ENCODE measurements around the gene NUAK1. TPM values are rescaled to one million over a fixed set of nuclear protein-coding genes. Genes with fewer than 3 reads are reported as not detected.

NUAK1 gene
- total RNA-seq, 1 experiment from 2014 or later: 7.4 TPM

DNA sequence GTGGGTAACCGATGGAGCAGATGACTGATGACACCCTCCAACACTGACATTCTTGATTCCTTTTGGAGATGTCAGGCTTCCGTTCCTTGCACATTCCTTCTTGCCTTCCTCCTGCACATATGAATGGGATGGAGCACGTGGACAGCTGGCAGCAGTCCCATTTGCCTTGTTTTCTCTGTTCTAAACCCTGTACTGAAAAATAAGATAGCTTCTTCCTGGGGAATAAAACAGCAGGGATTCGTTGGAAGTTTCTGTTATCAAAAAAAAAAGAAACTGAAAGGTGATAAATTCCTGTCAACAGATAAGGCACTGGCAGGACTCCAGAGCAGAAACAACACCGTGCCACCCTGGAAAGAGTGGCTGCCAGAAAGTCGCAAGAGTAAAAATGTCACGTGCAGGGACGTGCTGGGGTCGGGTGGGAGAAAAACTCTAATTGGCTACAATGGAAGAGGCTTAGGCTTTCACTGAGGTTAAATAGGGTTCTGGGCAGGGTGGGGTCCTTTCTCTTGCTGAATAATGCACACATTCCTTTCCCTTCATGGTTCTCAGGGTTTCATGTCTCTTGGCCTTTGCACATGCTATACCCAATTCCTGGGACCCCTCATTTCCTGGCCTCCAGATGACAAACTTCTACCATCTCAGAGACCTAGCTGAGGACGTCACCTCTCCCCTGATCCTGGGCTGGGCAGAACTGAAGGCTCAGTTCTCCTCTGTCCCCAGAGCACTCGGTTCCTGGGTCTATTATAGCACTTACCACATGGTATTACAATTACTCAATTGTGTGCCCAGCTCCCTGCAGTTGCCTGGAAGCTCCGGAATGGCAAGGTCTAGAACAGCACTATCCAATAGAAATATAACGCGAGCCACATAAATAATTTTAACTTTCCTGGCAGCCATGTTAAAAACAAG, 7.0 kb upstream of the NUAK1 start:
- Histone ChIP-seq H3K9me2 (ENCODE audit: insufficient read depth) (no peaks in the 10 kb centered on the region), H3K27me3 (ENCODE audit: insufficient read depth, low read length) (no peaks in the 10 kb centered on the region), H3K4me3 (replicated peaks in 1 of 2; ENCODE audit: low read depth in 1 of 2, low read length in 2 of 2) (no peak overlapping the region), H3K36me3 (ENCODE audit: control insufficient read depth in 1 of 2, insufficient read depth in 2 of 2, low read length in 2 of 2) (no peaks in the 10 kb centered on the region), H3K4me2 (ENCODE audit: low read length) (no peak overlapping the region), H4K20me1 (ENCODE audit: insufficient read depth) (no peaks in the 10 kb centered on the region), H3K9ac (ENCODE audit: low read length) (no peak overlapping the region), H2AFZ (ENCODE audit: low read depth, low read length, poor library complexity, severe bottlenecking) (no peak overlapping the region), H3K79me2 (ENCODE audit: insufficient read depth, low read length) (no peaks in the 10 kb centered on the region), H3K4me1 (ENCODE audit: control insufficient read depth in 1 of 2, insufficient read depth in 2 of 2, low read length in 2 of 2) (peaks cover 8 to 12% of the 10 kb centered on the region in 2 experiments; a peak in 3 of 4 replicates), H3K27ac (ENCODE audit: low read depth, low read length) (no peak overlapping the region), H3K9me3 (ENCODE audit: control insufficient read depth in 1 of 2, insufficient read depth in 1 of 2, low read depth in 1 of 2, low read length in 2 of 2) (no peaks in the 10 kb centered on the region)
- RAD21 ChIA-PET (ENCODE audit: low non-redundant PET in 1 of 2, low total read pairs in 2 of 2, uncharacterized antibody in 2 of 2, unreplicated experiment in 2 of 2): no interaction called here
- TF ChIP-seq, protein P1, sequence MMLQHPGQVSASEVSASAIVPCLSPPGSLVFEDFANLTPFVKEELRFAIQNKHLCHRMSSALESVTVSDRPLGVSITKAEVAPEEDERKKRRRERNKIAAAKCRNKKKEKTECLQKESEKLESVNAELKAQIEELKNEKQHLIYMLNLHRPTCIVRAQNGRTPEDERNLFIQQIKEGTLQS (IDR thresholded peaks at IDR 0.05): no peak
- TF ChIP-seq, protein P2, sequence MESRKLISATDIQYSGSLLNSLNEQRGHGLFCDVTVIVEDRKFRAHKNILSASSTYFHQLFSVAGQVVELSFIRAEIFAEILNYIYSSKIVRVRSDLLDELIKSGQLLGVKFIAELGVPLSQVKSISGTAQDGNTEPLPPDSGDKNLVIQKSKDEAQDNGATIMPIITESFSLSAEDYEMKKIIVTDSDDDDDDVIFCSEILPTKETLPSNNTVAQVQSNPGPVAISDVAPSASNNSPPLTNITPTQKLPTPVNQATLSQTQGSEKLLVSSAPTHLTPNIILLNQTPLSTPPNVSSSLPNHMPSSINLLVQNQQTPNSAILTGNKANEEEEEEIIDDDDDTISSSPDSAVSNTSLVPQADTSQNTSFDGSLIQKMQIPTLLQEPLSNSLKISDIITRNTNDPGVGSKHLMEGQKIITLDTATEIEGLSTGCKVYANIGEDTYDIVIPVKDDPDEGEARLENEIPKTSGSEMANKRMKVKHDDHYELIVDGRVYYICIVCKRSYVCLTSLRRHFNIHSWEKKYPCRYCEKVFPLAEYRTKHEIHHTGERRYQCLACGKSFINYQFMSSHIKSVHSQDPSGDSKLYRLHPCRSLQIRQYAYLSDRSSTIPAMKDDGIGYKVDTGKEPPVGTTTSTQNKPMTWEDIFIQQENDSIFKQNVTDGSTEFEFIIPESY (IDR thresholded peaks at IDR 0.05; ENCODE audit: extremely low read depth, insufficient replicate concordance, low read length): no peak
- TF ChIP-seq EGR1 (IDR thresholded peaks at IDR 0.05; ENCODE audit: low read depth): no peak
- TF ChIP-seq ZNF274 (IDR thresholded peaks at IDR 0.05; ENCODE audit: low read depth, low read length): no peak
- TF ChIP-seq, protein P3, sequence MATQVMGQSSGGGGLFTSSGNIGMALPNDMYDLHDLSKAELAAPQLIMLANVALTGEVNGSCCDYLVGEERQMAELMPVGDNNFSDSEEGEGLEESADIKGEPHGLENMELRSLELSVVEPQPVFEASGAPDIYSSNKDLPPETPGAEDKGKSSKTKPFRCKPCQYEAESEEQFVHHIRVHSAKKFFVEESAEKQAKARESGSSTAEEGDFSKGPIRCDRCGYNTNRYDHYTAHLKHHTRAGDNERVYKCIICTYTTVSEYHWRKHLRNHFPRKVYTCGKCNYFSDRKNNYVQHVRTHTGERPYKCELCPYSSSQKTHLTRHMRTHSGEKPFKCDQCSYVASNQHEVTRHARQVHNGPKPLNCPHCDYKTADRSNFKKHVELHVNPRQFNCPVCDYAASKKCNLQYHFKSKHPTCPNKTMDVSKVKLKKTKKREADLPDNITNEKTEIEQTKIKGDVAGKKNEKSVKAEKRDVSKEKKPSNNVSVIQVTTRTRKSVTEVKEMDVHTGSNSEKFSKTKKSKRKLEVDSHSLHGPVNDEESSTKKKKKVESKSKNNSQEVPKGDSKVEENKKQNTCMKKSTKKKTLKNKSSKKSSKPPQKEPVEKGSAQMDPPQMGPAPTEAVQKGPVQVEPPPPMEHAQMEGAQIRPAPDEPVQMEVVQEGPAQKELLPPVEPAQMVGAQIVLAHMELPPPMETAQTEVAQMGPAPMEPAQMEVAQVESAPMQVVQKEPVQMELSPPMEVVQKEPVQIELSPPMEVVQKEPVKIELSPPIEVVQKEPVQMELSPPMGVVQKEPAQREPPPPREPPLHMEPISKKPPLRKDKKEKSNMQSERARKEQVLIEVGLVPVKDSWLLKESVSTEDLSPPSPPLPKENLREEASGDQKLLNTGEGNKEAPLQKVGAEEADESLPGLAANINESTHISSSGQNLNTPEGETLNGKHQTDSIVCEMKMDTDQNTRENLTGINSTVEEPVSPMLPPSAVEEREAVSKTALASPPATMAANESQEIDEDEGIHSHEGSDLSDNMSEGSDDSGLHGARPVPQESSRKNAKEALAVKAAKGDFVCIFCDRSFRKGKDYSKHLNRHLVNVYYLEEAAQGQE (IDR thresholded peaks at IDR 0.05; ENCODE audit: low read depth): no peak
- TF ChIP-seq SRF (IDR thresholded peaks at IDR 0.05; ENCODE audit: low read depth): no peak
- TF ChIP-seq CEBPB (IDR thresholded peaks at IDR 0.05; ENCODE audit: low read depth): no peak
- no peak for TF ChIP-seq ZFX (IDR thresholded peaks at IDR 0.05)
- TF ChIP-seq FOSL1 (IDR thresholded peaks at IDR 0.05; ENCODE audit: low read depth): no peak
- no peak for TF ChIP-seq SP1 (IDR thresholded peaks at IDR 0.05; ENCODE audit: low read depth)
- no peak for TF ChIP-seq TCF7L2 (IDR thresholded peaks at IDR 0.05; ENCODE audit: borderline replicate concordance, extremely low read depth, insufficient read depth, insufficient read length)
- no peak for TF ChIP-seq YY1 (IDR thresholded peaks at IDR 0.05; ENCODE audit: extremely low read depth, insufficient replicate concordance, low read depth, low read length)
- TF ChIP-seq, protein P4, sequence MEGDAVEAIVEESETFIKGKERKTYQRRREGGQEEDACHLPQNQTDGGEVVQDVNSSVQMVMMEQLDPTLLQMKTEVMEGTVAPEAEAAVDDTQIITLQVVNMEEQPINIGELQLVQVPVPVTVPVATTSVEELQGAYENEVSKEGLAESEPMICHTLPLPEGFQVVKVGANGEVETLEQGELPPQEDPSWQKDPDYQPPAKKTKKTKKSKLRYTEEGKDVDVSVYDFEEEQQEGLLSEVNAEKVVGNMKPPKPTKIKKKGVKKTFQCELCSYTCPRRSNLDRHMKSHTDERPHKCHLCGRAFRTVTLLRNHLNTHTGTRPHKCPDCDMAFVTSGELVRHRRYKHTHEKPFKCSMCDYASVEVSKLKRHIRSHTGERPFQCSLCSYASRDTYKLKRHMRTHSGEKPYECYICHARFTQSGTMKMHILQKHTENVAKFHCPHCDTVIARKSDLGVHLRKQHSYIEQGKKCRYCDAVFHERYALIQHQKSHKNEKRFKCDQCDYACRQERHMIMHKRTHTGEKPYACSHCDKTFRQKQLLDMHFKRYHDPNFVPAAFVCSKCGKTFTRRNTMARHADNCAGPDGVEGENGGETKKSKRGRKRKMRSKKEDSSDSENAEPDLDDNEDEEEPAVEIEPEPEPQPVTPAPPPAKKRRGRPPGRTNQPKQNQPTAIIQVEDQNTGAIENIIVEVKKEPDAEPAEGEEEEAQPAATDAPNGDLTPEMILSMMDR (IDR thresholded peaks at IDR 0.05 in 2 of 3, conservative IDR thresholded peaks at IDR 0.05 in 1 of 3; ENCODE audit: borderline replicate concordance in 1 of 3, insufficient read depth in 1 of 3, low read depth in 2 of 3, low read length in 2 of 3): no peak
- TF ChIP-seq SIN3A (IDR thresholded peaks at IDR 0.05; ENCODE audit: low read depth): no peak
- no peak for TF ChIP-seq EZH2phosphoT487 (IDR thresholded peaks at IDR 0.05; ENCODE audit: borderline replicate concordance)
- TF ChIP-seq, protein P5, sequence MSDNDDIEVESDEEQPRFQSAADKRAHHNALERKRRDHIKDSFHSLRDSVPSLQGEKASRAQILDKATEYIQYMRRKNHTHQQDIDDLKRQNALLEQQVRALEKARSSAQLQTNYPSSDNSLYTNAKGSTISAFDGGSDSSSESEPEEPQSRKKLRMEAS (IDR thresholded peaks at IDR 0.05): no peak
- CTCF ChIA-PET: interaction anchor here (1.1 kb wide), 1 partner anchor 9 kb away, joined by 3 read pairs; no protein-coding TSS in a partner anchor
- no TSS peak for BruUV-seq (replicated peaks)
- ATAC-seq: no peak
- POLR2A ChIA-PET: no interaction called here
- DNase-seq (ENCODE audit: low read depth, low spot score): no peak
- intact Hi-C loops (cut with micrococcal nuclease): no loop called here

All from HCT116 (cell line).